Amniotic epithelial cell (primary cell): ENCODE measurements around the gene LAP3.
"Not testable (repeated sequence)": the region's sequence is repeated elsewhere in the genome, so short reads cannot be mapped to it uniquely, and the experiment has no call there.

Experiments
- DNase-seq: peaks from one replicate; pipeline ENCODE4 v3.0.0-alpha.2; 2010; ENCODE audit warnings: low read depth

LAP3 gene

DNA sequence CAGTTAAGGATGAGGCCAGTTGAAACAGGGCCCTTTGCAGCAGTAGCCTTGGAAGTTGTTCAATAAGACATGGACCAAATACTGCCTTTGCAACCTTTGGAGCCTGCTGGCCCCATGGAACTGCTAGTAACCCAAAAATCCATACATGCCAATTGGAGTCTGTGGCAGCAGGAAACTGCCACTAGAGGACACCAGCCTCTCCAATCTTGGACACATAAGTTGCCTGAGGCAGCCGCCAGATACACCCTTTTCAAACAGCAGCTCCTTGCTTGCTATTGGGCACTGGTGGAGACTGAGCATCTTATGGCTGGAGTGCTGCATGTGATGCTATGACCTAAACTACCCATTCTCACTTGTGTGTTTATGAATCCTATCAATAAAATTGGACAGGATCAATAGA is 14.8 kb upstream of the LAP3 start:
- no peak for DNase-seq

DNA sequence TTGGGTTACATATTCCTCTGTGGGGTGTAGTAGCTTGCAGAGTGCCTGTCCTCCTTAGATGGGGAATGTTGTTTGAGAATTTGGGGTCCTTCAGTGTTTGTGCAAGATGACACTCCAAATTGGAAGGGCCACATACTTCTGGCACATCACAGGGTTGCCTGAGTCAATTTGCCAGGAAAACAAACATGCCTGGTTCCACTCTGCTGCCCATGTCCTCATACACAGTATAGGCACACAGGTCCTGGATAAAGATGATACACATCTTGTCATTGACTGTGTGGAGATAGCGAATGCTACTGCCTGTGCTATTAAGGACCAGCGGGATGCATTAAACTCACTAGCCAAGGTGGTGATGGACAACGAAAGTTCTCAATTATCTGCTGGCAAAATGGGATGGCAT is 11.2 kb upstream of the LAP3 start:
- no peak for DNase-seq

DNA sequence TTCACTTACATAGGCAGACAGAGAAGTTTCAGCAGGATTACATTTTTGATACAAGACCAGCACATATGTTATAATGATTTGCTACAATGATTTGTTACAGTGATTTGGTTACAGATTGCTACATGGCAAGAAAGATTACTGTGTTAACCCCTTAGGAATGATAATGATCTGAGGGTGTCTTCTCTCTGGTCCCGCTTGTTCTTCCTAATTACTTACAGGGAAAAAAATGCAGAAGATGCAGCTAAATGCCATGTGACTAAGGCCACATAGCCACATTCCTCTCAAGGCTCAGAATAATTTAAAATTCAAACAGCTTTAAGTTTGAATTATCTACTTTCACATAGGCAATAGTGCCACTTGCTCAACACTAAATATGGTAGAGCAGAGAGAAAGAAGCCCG is 9.7 kb upstream of the LAP3 start:
- no peak for DNase-seq

DNA sequence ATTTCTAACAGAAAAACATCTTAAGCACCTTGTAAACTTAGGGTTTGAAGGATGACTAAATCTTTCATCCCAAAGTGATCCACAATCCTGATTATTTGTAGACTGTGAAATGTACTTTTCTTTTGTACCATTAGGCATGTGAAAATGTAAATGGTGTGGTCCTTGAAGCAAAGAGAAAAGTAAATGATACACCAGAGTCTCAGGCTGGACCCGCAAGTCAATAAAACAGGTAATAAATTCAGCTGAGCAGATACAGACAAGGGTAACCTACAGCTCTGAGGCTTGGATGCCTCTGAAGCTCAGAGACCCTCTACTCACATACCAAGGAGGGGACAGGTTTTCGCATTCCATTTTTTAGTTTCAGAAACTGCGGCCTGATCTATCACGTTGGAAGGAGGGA is 2.8 kb upstream of the LAP3 start:
- no peak for DNase-seq

- DNase-seq = not testable (repeated sequence)
Observed at GRCh38 chr4:17575177-17575576, 1.8 kb upstream of the LAP3 start.

GRCh38 chr4:17577665-17578481 is 875 bp downstream of the LAP3 start:
- peak; percentile 21 for DNase-seq

- DNase-seq = peak; percentile 7
Observed at GRCh38 chr4:17578482-17578891, 1.5 kb downstream of the LAP3 start.

DNA sequence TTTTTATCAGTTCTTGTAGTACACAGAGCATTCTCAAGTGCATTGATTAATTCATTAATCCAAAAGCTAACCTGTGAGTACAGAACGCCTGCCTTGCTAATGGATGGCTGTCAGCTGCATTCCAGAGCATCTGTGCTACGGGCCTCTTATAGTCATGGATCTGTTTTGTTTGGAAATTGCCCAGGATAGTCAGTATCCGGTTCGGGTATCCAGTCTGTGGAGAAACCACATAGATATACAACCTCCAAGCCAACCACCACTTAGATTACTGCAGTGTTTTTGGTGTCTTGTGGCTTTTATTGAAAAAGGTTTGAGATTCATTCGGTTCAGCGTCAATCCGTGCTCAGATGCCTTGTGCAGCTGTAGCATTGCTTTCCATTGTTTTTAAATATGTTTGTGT is 4.0 kb downstream of the LAP3 start:
- DNase-seq = no peak

GRCh38 chr4:17583276-17583675 is 6.3 kb downstream of the LAP3 start:
- DNase-seq = no peak

DNA sequence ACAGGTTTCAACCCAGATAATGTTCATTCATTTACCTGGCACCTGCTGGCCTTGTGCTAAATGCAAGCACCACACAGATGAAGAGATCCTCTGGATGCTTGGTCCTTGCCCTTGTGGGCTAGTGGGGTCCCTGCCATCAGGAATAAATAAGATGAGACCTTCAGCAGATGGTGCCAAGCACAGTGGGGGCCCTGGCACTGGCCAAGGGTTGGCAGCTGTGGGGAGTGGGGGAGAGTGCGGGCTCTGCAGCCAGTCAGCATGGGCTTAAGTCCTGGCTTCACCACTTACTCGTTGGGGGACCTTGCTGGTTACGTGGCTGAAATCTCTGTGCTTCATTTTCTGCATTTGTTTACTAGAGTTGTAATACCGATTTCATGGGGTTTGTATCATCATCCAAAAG is 6.9 kb downstream of the LAP3 start:
- DNase-seq = no peak

- no peak for DNase-seq
Observed at GRCh38 chr4:17584521-17585213, 7.7 kb downstream of the LAP3 start.

DNA sequence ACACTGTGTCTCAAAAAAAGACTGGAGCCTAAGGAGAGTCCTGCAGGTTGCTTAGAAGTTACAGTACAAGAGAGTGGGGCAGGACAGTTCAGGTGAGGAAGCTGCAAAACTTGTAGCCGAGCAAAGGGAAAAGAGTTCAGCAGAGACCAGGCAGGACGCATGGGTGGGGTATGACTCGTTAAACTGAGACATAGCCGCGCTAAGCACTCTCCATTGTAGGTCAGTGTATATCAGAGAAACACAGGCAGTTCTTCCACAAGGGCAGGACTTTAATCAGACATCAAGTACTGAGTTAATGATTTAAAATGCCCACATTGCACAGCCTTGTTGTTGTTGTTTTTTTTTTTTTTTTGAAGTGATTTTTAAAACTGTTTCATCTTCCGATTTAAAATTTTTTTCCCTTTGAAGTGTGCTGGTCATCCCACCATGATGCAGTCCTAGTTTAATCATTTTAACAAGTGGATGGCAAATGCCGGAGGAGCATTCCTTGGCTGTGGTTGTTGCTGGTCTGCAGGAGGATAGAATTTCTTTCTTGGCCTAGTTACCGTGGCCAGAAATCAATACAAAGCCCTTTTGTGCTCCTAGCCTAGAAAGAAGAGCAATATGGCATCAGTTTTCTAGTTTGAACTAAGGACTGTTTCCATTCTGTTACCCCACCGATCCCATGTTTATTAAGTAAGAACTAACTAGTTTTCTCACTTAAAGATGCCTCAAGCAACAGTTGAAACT is 10.3 kb downstream of the LAP3 start:
- DNase-seq = no peak

DNA sequence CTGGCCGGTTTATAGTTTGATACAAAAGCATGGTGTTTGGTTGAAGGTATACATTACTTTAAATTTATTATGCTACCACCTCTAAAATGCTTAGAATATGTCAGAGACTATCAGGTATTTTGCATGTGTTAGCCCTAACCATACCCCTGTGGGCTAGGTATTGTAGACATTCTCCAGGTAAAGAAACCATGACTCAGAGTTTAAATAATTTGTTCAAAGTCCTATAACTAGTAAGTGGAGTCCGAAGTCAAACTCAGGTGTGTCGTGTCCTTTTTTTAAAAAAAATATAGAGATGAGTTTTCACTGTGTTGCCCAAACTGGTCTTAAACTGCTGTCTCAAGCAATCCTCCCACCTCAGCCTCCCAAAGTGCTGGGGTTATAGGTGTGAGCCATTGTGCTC is 12.4 kb downstream of the LAP3 start:
- no peak for DNase-seq

DNA sequence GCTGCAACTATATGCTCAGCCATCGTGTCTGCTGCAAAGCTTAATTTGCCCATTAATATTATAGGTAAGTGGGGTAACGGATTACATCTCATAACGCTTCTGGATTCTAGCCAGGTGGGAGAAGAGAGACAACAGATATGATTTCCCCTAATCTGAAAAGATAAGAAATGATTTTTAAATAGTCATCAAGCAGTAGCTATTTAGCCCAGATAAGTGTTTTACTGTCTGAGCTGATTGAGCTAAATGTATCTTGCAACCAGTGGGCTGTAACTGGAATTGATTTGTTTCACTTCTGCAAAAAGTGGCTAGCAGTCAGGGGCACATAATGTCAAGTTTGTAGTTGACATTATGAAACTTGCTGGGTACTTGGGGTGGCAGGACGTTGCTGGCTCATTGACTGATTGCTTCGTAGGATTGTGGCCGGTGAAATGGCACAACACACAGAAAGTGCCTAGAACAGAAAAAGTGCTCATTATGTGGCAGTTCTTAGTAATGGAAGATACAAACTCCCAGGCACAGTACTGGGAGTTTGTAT is 18.5 kb downstream of the LAP3 start:
- DNase-seq = no peak

GRCh38 chr4:17597517-17597916 is 20.5 kb downstream of the LAP3 start:
- no peak for DNase-seq

- no peak for DNase-seq
Observed at GRCh38 chr4:17599826-17600225, 22.8 kb downstream of the LAP3 start.

GRCh38 chr4:17605236-17605635 is 28.2 kb downstream of the LAP3 start:
- no peak for DNase-seq

- DNase-seq = peak; percentile 78
Observed at GRCh38 chr4:17613761-17614415, 36.9 kb downstream of the LAP3 start.

DNA sequence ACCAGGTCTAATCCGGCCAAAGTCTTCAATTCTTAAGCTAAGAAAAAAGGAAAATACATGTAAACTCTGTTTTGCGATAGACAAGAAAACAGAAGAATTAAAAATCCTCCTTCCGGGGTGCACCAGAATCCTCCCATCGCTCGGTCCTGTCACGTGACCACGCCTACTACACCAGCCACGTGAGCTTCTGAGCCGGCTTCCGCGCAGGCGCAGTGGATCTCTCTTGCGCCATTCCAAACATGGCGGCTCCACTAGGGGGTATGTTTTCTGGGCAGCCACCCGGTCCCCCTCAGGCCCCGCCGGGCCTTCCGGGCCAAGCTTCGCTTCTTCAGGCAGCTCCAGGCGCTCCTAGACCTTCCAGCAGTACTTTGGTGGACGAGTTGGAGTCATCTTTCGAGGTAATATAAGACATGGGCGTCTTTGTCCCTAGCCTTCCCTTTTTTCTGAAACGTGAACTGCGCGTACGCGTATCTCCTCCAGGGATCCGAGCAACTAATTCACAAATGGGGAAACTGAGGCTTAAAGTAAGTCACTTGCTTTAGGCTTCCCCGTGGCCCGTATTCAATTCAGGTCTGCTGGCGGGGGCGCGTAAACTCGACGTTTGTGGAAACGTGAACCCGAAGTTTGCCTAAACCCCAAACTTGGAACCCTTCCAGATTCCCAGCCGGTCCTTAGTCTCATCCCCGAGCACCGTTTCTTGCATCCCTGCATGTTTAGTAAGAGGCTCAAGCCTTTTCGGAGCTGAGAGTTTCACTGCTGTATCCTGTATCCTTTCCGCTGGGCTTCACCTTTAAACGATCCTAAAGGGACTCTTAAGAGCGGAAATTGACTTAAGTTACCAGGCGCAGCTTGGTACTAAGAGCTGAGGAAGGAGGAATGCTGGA is 37.7 kb downstream of the LAP3 start, which contains the start of gene MED28:
MED28 (plus strand) TSS at position 226 of the 884 bp plus-strand sequence; CDS start at position 240, 14 bp downstream.
- DNase-seq = peak; percentile 90

GRCh38 chr4:17616283-17616682 is 39.3 kb downstream of the LAP3 start:
- no peak for DNase-seq

GRCh38 chr4:17618926-17619325 is 41.9 kb downstream of the LAP3 start:
- DNase-seq = no peak
